Measurements from ENCODE around the gene HSPA12B.
"Not testable (repeated sequence)": the region's sequence is repeated elsewhere in the genome, so short reads cannot be mapped to it uniquely, and the experiment has no call there.

HSPA12B gene

DNA sequence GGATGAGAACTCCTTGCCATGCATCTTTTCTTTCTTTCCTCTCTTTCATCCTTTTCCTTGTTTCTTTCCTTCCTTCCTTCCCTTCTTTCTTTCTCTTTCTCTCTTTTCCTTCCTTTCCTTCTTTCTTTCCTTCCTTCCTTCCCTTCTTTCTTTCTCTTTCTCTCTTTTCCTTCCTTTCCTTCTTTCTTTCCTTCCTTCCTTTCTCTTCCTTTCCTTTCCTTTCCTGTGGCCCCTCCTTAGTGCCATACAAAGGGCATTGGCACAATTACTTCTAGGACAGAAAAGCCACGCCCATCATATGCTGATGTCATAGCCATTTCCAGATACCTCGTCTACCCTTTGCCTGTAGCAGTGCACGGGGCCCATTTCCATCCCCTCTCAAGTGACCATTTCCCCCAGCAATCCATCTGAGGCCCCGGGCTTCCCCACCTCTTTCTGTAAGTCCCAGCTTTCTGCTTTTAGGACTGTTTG is 56.2 kb downstream of the HSPA12B start:
- DNase-seq, result no peak

DNA sequence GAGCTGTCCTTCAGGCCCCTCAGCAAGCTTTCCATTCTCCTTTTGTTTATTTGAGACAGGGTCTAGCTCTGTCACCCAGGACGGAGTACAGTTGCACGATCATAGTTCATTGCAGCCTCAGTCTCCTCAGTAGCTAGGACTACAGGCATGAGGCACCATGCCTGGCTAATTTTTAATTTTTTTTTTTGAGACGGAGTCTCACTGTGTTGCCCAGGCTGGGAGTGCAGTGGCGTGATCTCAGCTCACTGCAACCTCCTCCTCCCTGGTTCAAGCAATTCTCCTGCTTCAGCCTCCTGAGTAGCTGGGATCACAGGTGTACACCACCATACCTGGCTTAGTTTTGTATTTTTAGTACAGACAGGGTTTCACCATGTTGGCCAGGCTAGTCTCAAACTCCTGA is 56.7 kb downstream of the HSPA12B start:
- DNase-seq, result not testable (repeated sequence)

DNA sequence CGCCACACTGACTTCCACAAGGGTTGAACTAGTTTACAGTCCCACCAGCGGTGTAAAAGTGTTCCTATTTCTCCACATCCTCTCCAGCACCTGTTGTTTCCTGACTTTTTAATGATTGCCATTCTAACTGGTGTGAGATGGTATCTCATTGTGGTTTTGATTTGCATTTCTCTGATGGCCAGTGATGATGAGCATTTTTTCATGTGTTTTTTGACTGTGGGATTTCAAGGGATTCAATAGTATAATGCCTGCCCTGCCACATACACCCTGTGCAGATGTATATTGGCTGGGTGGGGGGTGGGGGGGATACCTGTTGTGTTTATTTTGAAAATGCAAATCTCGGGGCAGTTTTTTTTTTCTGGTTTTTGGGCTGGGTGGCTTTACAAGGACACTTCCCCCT is 61.7 kb downstream of the HSPA12B start:
- DNase-seq, result not testable (repeated sequence)

DNA sequence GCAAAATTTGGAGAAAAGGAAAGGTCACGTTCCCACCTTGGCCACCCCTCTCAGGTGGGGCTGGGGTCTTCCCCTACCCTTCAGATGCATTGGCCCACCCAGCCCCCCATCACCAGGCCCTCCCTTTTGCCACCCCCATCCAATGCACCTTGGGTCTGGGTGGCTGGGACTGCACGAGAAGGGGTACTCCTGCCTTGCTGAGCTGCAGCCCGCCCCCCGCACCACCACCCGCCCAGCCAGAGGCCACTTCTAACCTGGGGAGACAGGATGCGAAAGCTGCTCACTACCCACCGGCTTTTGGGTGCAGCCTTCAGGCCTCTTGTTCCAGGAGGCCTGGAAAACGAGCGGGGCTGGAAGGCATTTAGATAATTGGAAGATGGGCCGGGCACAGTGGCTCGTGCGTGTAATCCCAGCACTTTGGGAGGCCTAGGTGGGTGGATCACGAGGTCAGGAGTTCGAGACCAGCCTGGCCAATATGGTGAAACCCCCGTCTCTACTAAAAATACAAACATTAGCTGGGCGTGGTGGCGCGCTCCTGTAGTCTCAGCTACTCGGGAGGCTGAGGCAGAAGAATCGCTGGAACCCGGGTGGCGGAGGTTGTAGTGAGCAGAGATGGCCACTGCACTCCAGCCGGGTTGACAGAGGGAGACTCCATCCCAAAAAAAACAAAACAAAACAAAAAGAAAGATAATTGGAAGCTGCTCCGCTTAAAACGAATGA is 62.4 kb downstream of the HSPA12B start:
- no peak for DNase-seq

DNA sequence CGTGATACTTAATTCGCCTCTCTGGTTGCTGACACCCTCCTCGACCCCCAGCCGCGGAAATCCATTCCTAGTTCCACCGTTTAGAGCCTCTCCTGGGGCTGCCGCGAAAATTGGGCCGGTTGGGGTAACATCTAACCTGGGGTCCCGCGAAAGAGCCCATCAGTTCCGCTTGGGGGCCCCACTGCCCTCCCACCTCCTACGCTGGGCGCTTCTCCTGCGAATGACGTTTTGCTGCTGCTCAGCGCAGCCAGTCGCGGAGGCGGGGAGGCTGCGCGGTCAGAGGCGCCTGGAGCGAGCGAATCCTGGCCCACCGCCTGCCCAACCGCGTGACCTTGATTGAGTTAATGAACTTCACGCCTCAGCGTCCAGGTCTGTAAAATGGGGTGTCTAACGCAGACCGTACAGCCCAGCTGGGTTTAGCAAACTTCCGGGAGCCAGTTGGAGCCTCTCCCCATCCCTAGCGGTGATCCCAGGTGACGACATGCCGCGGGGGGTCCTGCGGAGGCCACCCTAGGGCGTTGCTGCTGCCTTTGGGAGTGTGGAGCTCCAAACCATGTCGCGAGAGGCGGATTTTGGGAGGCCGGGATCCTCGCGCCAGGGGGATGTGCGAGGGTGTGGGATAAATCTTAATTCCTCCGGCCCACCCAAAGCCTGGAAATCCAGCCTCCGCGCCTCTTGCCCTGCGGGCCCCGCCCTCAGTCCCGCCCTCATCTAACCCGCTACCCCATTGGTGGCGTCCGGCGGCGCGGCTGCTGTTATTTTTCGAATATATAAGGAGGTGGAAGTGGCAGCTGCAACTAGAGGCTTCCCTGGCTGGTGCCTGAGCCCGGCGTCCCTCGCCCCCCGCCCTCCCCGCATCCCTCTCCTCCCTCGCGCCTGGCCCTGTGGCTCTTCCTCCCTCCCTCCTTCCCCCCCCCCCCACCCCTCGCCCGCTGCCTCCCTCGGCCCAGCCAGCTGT is 63.3 kb downstream of the HSPA12B start, which contains the start of gene CDC25B:
Gene CDC25B, plus strand, starts transcription at position 800 of the 958 bp plus-strand sequence. CDS start 222 bp downstream, outside the sequence.
- DNase-seq, result peak; percentile 88

DNA sequence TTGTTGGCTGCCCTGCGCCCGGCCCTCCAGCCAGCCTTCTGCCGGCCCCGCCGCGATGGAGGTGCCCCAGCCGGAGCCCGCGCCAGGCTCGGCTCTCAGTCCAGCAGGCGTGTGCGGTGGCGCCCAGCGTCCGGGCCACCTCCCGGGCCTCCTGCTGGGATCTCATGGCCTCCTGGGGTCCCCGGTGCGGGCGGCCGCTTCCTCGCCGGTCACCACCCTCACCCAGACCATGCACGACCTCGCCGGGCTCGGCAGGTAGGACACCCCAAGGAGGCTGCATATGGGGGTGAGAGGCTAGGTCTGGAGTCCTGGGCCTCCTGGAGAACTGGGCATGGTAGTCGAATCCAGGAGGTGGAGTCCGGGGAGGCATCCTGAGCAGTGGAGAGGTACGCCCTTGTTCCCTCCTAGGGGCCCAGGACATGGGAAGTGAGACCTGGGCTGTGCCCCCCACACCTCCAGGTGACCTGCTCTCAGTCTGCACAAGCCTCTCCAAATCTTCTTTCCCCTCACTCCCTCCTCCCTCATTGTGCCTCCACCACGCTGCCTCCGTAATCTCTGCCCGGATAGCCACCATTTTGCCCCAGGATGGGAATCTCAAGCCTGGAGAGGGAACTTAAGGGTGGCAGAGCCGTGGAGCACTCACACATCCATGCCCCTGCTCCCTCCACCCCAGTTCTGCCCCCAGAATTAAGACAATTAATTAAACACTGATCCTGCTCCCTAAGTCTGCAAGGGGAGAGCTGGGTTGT is 64.2 kb downstream of the HSPA12B start:
- no peak for DNase-seq

DNA sequence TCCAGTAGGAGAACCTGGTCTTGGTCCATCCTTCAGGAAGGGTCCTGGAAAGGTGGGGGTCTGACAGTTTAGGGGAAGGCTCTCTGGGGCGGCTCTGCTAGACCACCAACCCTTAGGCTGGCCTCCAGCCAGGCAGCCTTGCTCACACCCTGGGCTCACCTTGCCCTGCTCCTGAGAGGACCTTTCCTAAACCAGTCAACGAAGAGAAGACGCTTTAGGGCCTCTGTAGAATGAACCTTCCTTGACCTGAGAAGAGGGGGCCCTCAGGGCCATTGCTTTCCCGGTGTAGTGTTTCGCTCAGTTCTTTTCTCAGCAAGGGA is 64.7 kb downstream of the HSPA12B start:
- DNase-seq, result no peak

DNA sequence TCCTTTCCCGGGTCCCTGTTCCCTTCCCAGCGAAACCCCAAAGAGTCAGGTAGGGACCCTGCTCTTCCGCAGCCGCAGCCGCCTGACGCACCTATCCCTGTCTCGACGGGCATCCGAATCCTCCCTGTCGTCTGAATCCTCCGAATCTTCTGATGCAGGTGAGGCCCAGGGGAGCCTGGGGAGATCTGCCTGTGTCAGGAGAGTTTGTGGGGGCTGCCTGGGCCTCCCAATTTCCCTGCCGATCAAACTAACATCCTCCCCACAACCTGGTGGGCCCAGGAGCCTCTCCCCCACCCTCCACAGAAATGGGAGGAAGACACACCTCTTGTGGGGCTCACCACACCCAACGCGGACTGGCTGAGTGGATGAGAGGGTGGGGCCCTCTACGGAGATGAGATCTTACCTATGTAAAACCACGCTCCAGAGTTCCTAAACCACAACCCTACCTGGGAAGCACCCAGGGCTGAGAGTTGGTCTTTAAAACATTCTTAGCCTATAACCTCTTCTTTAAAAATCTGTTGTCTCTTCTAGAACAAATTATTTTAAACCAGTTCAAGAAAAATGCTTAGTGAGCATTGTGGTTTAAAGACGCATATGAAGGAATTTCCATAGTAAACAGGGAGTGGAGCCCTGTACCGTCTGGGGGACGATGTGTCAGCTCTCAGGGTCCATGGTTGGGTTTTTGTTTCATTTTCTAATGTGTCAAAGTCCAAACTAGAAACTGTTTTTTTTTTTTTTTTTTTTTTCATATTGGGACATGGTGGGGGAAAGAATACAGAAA is 65.3 kb downstream of the HSPA12B start:
- peak; percentile 82 for DNase-seq

DNA sequence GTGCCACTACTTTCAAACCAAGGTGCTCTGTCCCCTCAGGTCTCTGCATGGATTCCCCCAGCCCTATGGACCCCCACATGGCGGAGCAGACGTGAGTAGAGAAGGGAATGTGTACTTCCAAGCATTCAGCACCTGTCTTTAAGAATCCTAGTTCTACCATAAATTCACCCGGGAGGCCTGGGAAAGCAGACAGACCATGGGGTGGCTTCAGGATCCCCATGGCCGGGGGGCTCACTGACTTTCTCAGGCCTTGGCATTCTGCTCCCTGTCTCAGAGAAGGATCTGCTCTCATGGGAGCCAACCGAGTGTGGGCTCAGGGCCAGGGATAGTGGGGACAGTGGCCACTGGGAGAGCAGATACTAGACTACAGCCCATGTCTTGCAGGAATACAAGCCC is 65.9 kb downstream of the HSPA12B start:
- no peak for DNase-seq

DNA sequence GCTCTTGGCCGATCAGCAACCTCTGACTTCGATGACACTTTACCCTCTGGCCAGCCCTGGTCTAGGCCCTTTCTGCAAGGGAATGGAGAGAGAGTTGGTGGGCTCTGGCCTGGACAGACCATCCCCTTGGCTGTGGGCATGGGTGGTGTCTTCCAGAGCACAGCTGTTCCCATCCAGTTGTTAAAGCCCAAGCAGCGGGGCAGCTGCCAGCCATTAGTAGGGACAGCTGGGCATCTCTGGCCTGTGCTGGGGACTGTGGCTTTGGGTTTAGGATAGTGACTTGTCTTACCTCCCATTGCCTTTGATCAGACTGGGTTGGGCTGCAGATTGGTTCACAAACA is 66.4 kb downstream of the HSPA12B start:
- no peak for DNase-seq

DNA sequence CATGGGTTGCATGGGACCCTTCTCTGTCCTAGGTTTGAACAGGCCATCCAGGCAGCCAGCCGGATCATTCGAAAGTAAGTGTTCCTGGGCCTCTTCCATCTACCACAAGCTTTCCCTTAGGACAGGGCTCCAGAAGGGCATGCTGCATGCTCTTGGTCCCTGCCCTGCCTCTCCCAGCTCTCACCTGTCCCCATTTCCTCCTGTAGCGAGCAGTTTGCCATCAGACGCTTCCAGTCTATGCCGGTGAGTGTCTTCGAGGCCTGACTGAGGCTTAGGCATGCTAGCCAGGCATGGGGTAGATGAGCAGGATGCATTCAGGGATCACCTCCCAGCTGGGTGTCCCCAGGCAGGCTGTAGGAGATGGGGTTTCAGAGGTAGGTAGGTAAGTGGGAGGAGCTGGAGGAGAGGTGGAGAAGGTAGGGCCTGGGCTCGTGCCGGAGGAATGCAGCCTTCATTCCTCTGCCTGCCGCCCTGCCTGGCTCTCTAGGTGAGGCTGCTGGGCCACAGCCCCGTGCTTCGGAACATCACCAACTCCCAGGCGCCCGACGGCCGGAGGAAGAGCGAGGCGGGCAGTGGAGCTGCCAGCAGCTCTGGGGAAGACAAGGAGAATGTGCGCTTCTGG is 67.9 kb downstream of the HSPA12B start:
- no peak for DNase-seq

DNA sequence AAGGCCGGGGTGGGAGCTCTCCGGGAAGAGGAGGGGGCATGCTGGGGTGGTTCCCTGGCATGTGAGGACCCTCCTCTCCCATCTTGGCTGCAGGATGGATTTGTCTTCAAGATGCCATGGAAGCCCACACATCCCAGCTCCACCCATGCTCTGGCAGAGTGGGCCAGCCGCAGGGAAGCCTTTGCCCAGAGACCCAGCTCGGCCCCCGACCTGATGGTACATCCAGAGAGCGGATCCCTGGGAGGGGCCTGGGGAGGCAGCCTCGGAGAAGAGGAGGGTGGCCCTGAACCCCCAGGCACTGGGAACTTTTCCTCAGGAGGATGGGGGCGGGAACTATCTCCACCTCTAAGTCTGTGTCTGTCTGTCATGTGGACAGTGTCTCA is 68.4 kb downstream of the HSPA12B start:
- no peak for DNase-seq

DNA sequence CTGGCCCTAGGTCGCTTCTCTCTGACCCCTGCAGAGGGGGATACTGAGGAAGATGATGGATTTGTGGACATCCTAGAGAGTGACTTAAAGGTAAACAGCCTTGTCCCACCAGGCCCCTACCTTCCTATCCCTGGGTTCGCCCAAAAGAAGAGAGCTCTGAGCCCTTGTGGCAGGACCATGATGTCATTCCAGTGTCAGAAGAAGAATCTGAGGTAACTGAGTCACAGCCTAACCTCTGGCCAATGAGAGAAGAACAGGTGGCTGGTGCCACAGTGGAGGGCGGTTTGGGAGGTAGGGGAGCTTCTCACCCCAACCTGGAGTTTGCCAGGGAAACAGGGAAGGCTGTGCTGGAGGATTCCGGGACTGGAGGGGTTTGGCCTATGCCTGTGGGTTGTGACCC is 68.8 kb downstream of the HSPA12B start:
- DNase-seq, result no peak

DNA sequence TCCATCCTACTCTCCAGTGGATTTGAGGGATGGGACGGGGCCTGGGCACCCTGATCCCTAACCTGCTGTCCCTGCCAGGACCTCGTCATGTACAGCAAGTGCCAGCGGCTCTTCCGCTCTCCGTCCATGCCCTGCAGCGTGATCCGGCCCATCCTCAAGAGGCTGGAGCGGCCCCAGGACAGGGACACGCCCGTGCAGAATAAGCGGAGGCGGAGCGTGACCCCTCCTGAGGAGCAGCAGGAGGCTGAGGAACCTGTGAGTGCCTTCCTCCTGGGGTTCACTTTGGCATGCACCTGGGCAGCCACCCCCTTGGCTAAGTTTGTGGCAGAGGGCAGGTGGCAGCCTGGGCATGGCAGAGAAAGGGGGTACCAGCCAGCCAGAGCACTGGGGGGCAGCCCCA is 69.4 kb downstream of the HSPA12B start:
- DNase-seq, result no peak

Measured in CD4-positive, alpha-beta T cell treated with Interleukin-4 for 4 hours (primary cell).